Retinal pigment epithelial cell (primary cell): ENCODE measurements around the gene TCERG1L.

ENCODE experiments used
- DNase-seq: peaks from one replicate; pipeline ENCODE4 v3.0.0-alpha.2; 2010; ENCODE audit warnings: low read depth
- H3K4me3 ChIP-seq: 2 replicates; pipeline ENCODE4 v1.5.1; 2011; ENCODE audit warnings: mild to moderate bottlenecking, low read length, control low read depth, moderate library complexity
- CTCF ChIP-seq: conservative IDR thresholded peaks from 2 replicates; pipeline ENCODE4 v1.5.1; 2011; ENCODE audit warnings: low read depth, low read length, control low read depth, inconsistent platforms

The TCERG1L gene

GRCh38 chr10:131098416-131098952, 213.0 kb downstream of the TCERG1L start:
- no peak for TF ChIP-seq CTCF
- no peak for DNase-seq
- no peak overlapping the region for H3K4me3 ChIP-seq

- DNase-seq = no peak
- H3K4me3 ChIP-seq = no peak overlapping the region
- TF ChIP-seq CTCF = no peak
These were observed 215.5 kb downstream of the TCERG1L start for GRCh38 chr10:131096031-131096430.

GRCh38 chr10:131095313-131095580, 216.3 kb downstream of the TCERG1L start:
- TF ChIP-seq CTCF = no peak
- no peak overlapping the region for H3K4me3 ChIP-seq
- DNase-seq = no peak

GRCh38 chr10:131094527-131095312, 216.8 kb downstream of the TCERG1L start:
- no peak for TF ChIP-seq CTCF
- no peak overlapping the region for H3K4me3 ChIP-seq
- no peak for DNase-seq

- H3K4me3 ChIP-seq = no peak overlapping the region
- DNase-seq = no peak
- TF ChIP-seq CTCF = no peak
These were observed 217.6 kb downstream of the TCERG1L start for GRCh38 chr10:131093795-131094366.

- DNase-seq = no peak
- TF ChIP-seq CTCF = no peak
- no peak overlapping the region for H3K4me3 ChIP-seq
These were observed 218.2 kb downstream of the TCERG1L start for GRCh38 chr10:131093346-131093745.

- DNase-seq = no peak
- H3K4me3 ChIP-seq = no peak overlapping the region
- TF ChIP-seq CTCF = no peak
These were observed 218.6 kb downstream of the TCERG1L start for GRCh38 chr10:131092876-131093275.
